HCT116 (cell line): ENCODE data around the gene PRKCD. TPM values are rescaled to one million over a fixed set of nuclear protein-coding genes. Genes with fewer than 3 reads are reported as not detected.
A peak's percentile ranks its signal among the peaks of the same experiment; 100 is the strongest.

Experiments used
- ATAC-seq: fragments of 200-7000 bp; cut with Tn5 transposase; 2 replicates; pipeline ENCODE4 v1.9.1; 2020; ENCODE audit warnings: mild to moderate bottlenecking, moderate library complexity
- BruUV-seq: library from RNA; stranded (reverse); fragments of 400-500 nt; replicated peaks from 2 replicates; lab custom pipeline; 2021; lab: Mats Ljungman, UMichigan
- CTCF ChIA-PET: fragments of 300-600 bp; sonication (Branson Sonifier 250); formaldehyde crosslinking; loops from one replicate; lab custom pipeline; 2021; ENCODE audit warnings: antibody characterized with exemption; lab: Charles Lee
- POLR2A ChIA-PET: fragments of 300-600, 350-600 bp; sonication (Branson Sonifier 250); formaldehyde crosslinking; loops from one replicate; lab custom pipeline; 2021; ENCODE audit warnings: antibody characterized with exemption; lab: Charles Lee
- RAD21 ChIA-PET, 2 experiments: fragments of 300-600 bp; sonication (Branson Sonifier 250); formaldehyde crosslinking; loops; one replicate each; lab custom pipeline; 2023; ENCODE audit warnings: low total read pairs in 2 of 2; ENCODE audit not compliant: uncharacterized antibody in 2 of 2, unreplicated experiment in 2 of 2, low non-redundant PET in 1 of 2; lab: Charles Lee
- DNase-seq: peaks from one replicate; pipeline ENCODE4 v3.0.0-alpha.2; 2010; ENCODE audit warnings: low read depth, low spot score
- H2AFZ ChIP-seq: fragments of 200-600 bp; shearing (Covaris generic), sonication (generic); 2 replicates; pipeline ENCODE4 v1.6.1; 2017; ENCODE audit warnings: low read depth, mixed run types, mixed read lengths, antibody characterized with exemption, low read length; ENCODE audit not compliant: poor library complexity, severe bottlenecking
- H3K27ac ChIP-seq: 2 replicates; pipeline ENCODE4 v1.5.1; 2012; ENCODE audit warnings: low read depth, low read length
- H3K27me3 ChIP-seq: fragments of 200-600 bp; sonication (generic); 2 replicates; pipeline ENCODE4 v1.6.1; 2016; ENCODE audit warnings: mixed run types, low read length, mixed read lengths; ENCODE audit not compliant: insufficient read depth
- H3K36me3 ChIP-seq, 2 experiments: fragments of 200-500 bp in 1 of 2; fragments of 200-600 bp in 1 of 2; sonication (Bioruptor generic) in 1 of 2; sonication (generic) in 1 of 2; 2 replicates each; pipeline versions ENCODE4 v1.5.1 to v1.6.1; 2014 to 2016; ENCODE audit warnings: low read length in 2 of 2, inconsistent platforms in 1 of 2, mixed read lengths in 1 of 2, mixed run types in 1 of 2; ENCODE audit not compliant: insufficient read depth in 2 of 2, control insufficient read depth in 1 of 2
- H3K4me1 ChIP-seq, 2 experiments: fragments of 200-600 bp in 1 of 2; sonication (generic) in 1 of 2; 2 replicates each; pipeline versions ENCODE4 v1.5.1 to v1.6.1; 2012 to 2017; ENCODE audit warnings: low read length in 2 of 2, inconsistent platforms in 1 of 2, mild to moderate bottlenecking in 1 of 2, mixed read lengths in 1 of 2, mixed run types in 1 of 2, moderate library complexity in 1 of 2; ENCODE audit not compliant: insufficient read depth in 2 of 2, control insufficient read depth in 1 of 2
- H3K4me2 ChIP-seq: fragments of 200-600 bp; sonication (generic); 2 replicates; pipeline ENCODE4 v1.6.1; 2017; ENCODE audit warnings: mixed run types, low read length, mixed read lengths
- H3K4me3 ChIP-seq, 2 experiments: fragments of 200-600 bp in 1 of 2; sonication (generic) in 1 of 2; replicated peaks in 1 of 2; 2 replicates each; pipeline ENCODE4 v1.5.1; 2011 to 2016; ENCODE audit warnings: low read length in 2 of 2, control low read depth in 1 of 2, low read depth in 1 of 2, mild to moderate bottlenecking in 1 of 2, mixed read lengths in 1 of 2, mixed run types in 1 of 2
- H3K79me2 ChIP-seq: fragments of 200-600 bp; sonication (generic); 2 replicates; pipeline ENCODE4 v1.6.1; 2017; ENCODE audit warnings: mild to moderate bottlenecking, mixed run types, low read length, moderate library complexity, mixed read lengths; ENCODE audit not compliant: insufficient read depth
- H3K9ac ChIP-seq: fragments of 200-600 bp; sonication (generic); 2 replicates; pipeline ENCODE4 v1.6.1; 2016; ENCODE audit warnings: low read length, mixed read lengths
- H3K9me2 ChIP-seq: fragments of 200-600 bp; sonication (generic), shearing (Covaris generic); 2 replicates; pipeline ENCODE4 v1.6.1; 2017; ENCODE audit warnings: mixed run types, mild to moderate bottlenecking, moderate library complexity; ENCODE audit not compliant: insufficient read depth
- H3K9me3 ChIP-seq, 2 experiments: fragments of 200-500 bp in 1 of 2; fragments of 200-600 bp in 1 of 2; sonication (Bioruptor generic) in 1 of 2; sonication (generic) in 1 of 2; 2 replicates each; pipeline ENCODE4 v1.6.1; 2014 to 2017; ENCODE audit warnings: low read length in 2 of 2, mixed read lengths in 2 of 2, inconsistent platforms in 1 of 2, low read depth in 1 of 2, mild to moderate bottlenecking in 1 of 2, mixed run types in 1 of 2, moderate library complexity in 1 of 2; ENCODE audit not compliant: control insufficient read depth in 1 of 2, insufficient read depth in 1 of 2
- H4K20me1 ChIP-seq: fragments of 200-600 bp; sonication (generic), shearing (Covaris generic); 2 replicates; pipeline ENCODE4 v1.6.1; 2017; ENCODE audit warnings: mixed run types, mild to moderate bottlenecking, moderate library complexity; ENCODE audit not compliant: insufficient read depth
- CBX3 ChIP-seq: IDR thresholded peaks from 2 replicates; pipeline ENCODE4 v1.6.1; 2012; ENCODE audit warnings: low read depth
- CEBPB ChIP-seq: IDR thresholded peaks from 2 replicates; pipeline ENCODE4 v1.6.1; 2012; ENCODE audit warnings: low read depth
- EZH2 ChIP-seq: fragments of 200-600 bp; sonication (generic); IDR thresholded peaks from 2 replicates; pipeline ENCODE4 v1.6.1; 2017; ENCODE audit warnings: antibody characterized with exemption, mixed run types
- JUND ChIP-seq: IDR thresholded peaks from 2 replicates; pipeline ENCODE4 v1.6.1; 2012
- POLR2A ChIP-seq: IDR thresholded peaks from 2 replicates; pipeline ENCODE4 v1.7.0; 2011; ENCODE audit warnings: borderline replicate concordance; ENCODE audit not compliant: insufficient read depth, insufficient read length; ENCODE audit errors: extremely low read depth
- POLR2AphosphoS5 ChIP-seq: IDR thresholded peaks from 2 replicates; pipeline ENCODE4 v1.6.1; 2011; ENCODE audit warnings: mild to moderate bottlenecking, low read depth, low read length, moderate library complexity
- RAD21 ChIP-seq: IDR thresholded peaks from 2 replicates; pipeline ENCODE4 v1.6.1; 2012; ENCODE audit warnings: low read depth, mild to moderate bottlenecking
- SRF ChIP-seq: IDR thresholded peaks from 2 replicates; pipeline ENCODE4 v1.6.1; 2012; ENCODE audit warnings: low read depth
- YY1 ChIP-seq: IDR thresholded peaks from 2 replicates; pipeline ENCODE4 v1.6.1; 2011; ENCODE audit warnings: low read length, low read depth, moderate library complexity, mild to moderate bottlenecking; ENCODE audit not compliant: insufficient replicate concordance; ENCODE audit errors: extremely low read depth
- ZFX ChIP-seq: fragments of 450-650 bp; IDR thresholded peaks from 2 replicates; pipeline ENCODE4 v1.6.1; 2017
- ZNF274 ChIP-seq: fragments of 200-500 bp; sonication (Bioruptor generic); IDR thresholded peaks from 2 replicates; pipeline ENCODE4 v1.6.1; 2014; ENCODE audit warnings: mild to moderate bottlenecking, low read depth, low read length, inconsistent platforms
- intact Hi-C: fragments of 100-400 bp; cut with micrococcal nuclease; formaldehyde crosslinking; loops from 2 replicates; pipeline ENCODE4 v1.10.0; 2022
- total RNA-seq: library from RNA; stranded (reverse); gene quantifications from one replicate; pipeline ENCODE4 v1.2.1, GENCODE V29; 2021; ENCODE audit not compliant: unreplicated experiment
- TF ChIP-seq, protein P1 (sequence below): IDR thresholded peaks from 2 replicates; pipeline ENCODE4 v1.6.1; 2012; ENCODE audit warnings: low read depth
- TF ChIP-seq, protein P2 (sequence below): IDR thresholded peaks from 2 replicates; pipeline ENCODE4 v1.6.1; 2012
- TF ChIP-seq, protein P3 (sequence below), 3 experiments: fragments of 200-600 bp in 1 of 3; sonication (generic) in 1 of 3; IDR thresholded peaks in 2 of 3; conservative IDR thresholded peaks in 1 of 3; 2 replicates each; pipeline ENCODE4 v1.5.1; 2012 to 2017; ENCODE audit warnings: low read depth in 2 of 3, low read length in 2 of 3, antibody characterized with exemption in 1 of 3, borderline replicate concordance in 1 of 3, control low read depth in 1 of 3, mild to moderate bottlenecking in 1 of 3, mixed read lengths in 1 of 3, mixed run types in 1 of 3, moderate library complexity in 1 of 3; ENCODE audit not compliant: insufficient read depth in 1 of 3
- TF ChIP-seq, protein P4 (sequence below): IDR thresholded peaks from 2 replicates; pipeline ENCODE4 v1.6.1; 2012
- TF ChIP-seq, protein P5 (sequence below): IDR thresholded peaks from 2 replicates; pipeline ENCODE4 v1.6.1; 2011; ENCODE audit warnings: mild to moderate bottlenecking, low read length, moderate library complexity; ENCODE audit not compliant: insufficient replicate concordance; ENCODE audit errors: extremely low read depth

PRKCD gene
- total RNA-seq, 1 experiment from 2014 or later, result 34.4 TPM

DNA sequence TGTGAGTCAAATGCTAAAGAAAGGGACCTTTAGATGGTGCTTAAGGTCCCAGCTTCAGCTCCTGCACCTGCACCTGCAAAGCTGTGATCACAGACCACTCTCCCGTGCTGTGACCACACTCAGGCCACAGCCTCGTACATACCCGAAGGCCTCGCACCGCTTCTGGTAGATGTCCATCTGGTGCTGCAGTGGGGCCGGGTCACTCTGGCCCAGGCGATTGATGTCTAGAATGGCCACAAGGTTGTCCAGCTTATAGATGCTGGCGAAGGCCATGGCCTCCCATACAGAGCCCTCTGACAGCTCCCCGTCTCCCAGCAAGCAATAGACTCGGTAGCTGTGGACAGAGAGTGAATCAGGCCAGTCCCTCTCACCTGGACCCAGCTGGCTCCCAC, 73.8 kb downstream of the PRKCD start (continued):
- no peak for TF ChIP-seq ZNF274
- no peak for TF ChIP-seq POLR2A
- TF ChIP-seq, all 23 proteins: peak for 0

DNA sequence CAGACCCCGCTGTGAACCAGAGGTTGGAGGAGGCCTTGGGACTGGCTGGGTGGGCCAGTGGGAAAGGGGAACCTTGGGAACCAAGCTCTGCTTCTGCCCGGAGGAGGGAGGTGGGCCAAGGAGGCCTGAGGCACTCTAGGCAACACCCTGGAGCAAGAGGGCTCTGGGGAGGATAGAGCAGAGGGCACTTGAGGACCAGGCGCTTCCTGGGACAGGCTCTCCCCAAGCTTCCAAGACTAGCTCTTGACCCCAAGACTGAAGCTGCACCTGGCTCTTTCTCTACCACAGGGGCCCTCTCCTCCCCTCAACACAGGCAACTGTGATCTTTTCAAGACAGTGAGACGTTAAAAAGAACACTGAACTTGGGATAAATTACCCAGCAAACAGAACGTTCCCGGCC, 74.5 kb downstream of the PRKCD start:
- RAD21 ChIA-PET, result no interaction called here
- POLR2A ChIA-PET, result interaction anchor here (1.1 kb wide), 1 partner anchor 19 kb away, joined by 3 read pairs; no protein-coding TSS in a partner anchor
- intact Hi-C loops, result no loop called here

More for the DNA sequence above, 74.5 kb downstream of the PRKCD start:
- CTCF ChIA-PET, result no interaction called here
- TF ChIP-seq CEBPB (no peak), SRF (no peak), POLR2AphosphoS5 (no peak), CBX3 (no peak), RAD21 (no peak), YY1 (no peak), EZH2 (no peak), JUND (no peak), ZFX (no peak)
- TF ChIP-seq, protein P1, sequence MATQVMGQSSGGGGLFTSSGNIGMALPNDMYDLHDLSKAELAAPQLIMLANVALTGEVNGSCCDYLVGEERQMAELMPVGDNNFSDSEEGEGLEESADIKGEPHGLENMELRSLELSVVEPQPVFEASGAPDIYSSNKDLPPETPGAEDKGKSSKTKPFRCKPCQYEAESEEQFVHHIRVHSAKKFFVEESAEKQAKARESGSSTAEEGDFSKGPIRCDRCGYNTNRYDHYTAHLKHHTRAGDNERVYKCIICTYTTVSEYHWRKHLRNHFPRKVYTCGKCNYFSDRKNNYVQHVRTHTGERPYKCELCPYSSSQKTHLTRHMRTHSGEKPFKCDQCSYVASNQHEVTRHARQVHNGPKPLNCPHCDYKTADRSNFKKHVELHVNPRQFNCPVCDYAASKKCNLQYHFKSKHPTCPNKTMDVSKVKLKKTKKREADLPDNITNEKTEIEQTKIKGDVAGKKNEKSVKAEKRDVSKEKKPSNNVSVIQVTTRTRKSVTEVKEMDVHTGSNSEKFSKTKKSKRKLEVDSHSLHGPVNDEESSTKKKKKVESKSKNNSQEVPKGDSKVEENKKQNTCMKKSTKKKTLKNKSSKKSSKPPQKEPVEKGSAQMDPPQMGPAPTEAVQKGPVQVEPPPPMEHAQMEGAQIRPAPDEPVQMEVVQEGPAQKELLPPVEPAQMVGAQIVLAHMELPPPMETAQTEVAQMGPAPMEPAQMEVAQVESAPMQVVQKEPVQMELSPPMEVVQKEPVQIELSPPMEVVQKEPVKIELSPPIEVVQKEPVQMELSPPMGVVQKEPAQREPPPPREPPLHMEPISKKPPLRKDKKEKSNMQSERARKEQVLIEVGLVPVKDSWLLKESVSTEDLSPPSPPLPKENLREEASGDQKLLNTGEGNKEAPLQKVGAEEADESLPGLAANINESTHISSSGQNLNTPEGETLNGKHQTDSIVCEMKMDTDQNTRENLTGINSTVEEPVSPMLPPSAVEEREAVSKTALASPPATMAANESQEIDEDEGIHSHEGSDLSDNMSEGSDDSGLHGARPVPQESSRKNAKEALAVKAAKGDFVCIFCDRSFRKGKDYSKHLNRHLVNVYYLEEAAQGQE, result no peak
- TF ChIP-seq, protein P2, sequence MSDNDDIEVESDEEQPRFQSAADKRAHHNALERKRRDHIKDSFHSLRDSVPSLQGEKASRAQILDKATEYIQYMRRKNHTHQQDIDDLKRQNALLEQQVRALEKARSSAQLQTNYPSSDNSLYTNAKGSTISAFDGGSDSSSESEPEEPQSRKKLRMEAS, result no peak
- TF ChIP-seq, protein P3, sequence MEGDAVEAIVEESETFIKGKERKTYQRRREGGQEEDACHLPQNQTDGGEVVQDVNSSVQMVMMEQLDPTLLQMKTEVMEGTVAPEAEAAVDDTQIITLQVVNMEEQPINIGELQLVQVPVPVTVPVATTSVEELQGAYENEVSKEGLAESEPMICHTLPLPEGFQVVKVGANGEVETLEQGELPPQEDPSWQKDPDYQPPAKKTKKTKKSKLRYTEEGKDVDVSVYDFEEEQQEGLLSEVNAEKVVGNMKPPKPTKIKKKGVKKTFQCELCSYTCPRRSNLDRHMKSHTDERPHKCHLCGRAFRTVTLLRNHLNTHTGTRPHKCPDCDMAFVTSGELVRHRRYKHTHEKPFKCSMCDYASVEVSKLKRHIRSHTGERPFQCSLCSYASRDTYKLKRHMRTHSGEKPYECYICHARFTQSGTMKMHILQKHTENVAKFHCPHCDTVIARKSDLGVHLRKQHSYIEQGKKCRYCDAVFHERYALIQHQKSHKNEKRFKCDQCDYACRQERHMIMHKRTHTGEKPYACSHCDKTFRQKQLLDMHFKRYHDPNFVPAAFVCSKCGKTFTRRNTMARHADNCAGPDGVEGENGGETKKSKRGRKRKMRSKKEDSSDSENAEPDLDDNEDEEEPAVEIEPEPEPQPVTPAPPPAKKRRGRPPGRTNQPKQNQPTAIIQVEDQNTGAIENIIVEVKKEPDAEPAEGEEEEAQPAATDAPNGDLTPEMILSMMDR (IDR thresholded peaks at IDR 0.05 in 2 of 3, conservative IDR thresholded peaks at IDR 0.05 in 1 of 3; ENCODE audit: borderline replicate concordance in 1 of 3, insufficient read depth in 1 of 3, low read depth in 2 of 3, low read length in 2 of 3), result no peak
- TF ChIP-seq, protein P4, sequence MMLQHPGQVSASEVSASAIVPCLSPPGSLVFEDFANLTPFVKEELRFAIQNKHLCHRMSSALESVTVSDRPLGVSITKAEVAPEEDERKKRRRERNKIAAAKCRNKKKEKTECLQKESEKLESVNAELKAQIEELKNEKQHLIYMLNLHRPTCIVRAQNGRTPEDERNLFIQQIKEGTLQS, result no peak
- TF ChIP-seq, protein P5, sequence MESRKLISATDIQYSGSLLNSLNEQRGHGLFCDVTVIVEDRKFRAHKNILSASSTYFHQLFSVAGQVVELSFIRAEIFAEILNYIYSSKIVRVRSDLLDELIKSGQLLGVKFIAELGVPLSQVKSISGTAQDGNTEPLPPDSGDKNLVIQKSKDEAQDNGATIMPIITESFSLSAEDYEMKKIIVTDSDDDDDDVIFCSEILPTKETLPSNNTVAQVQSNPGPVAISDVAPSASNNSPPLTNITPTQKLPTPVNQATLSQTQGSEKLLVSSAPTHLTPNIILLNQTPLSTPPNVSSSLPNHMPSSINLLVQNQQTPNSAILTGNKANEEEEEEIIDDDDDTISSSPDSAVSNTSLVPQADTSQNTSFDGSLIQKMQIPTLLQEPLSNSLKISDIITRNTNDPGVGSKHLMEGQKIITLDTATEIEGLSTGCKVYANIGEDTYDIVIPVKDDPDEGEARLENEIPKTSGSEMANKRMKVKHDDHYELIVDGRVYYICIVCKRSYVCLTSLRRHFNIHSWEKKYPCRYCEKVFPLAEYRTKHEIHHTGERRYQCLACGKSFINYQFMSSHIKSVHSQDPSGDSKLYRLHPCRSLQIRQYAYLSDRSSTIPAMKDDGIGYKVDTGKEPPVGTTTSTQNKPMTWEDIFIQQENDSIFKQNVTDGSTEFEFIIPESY, result no peak
- TF ChIP-seq, all 23 proteins: peak for 0
- Histone ChIP-seq H3K36me3 (peaks cover 31 to 78% of the 10 kb centered on the region in 2 experiments), H3K27ac (peak overlapping the region; percentile 82), H3K4me1 (peaks cover 46 to 53% of the 10 kb centered on the region in 2 experiments), H3K9ac (peak overlapping the region; percentile 49; the same call in 1 of the 2 replicates), H2AFZ (no peak overlapping the region), H3K4me2 (no peak overlapping the region), H3K9me3 (no peaks in the 10 kb centered on the region), H4K20me1 (no peaks in the 10 kb centered on the region), H3K27me3 (no peaks in the 10 kb centered on the region), H3K4me3 (no peak overlapping the region), H3K9me2 (no peaks in the 10 kb centered on the region), H3K79me2 (peaks cover 80% of the 10 kb centered on the region)
- no TSS peak for BruUV-seq
- ATAC-seq (no peak), DNase-seq (no peak)
